Kidney (tissue), 14 donors: ENCODE results near the gene PLA2G15. TPM values are rescaled to one million over a fixed set of nuclear protein-coding genes. Genes with fewer than 3 reads are reported as not detected.

Experiments used
- DNase-seq, 5 donors: peaks; one replicate each; pipeline ENCODE4 v3.0.0-alpha.2; 2013 to 2020
- FAIRE-seq: peaks from 2 replicates; lab custom pipeline; 2012; peaks lifted over from hg19 to GRCh38; lab: Jason Lieb, UNC
- H3K27ac ChIP-seq, 2 donors: one replicate each; pipeline ENCODE4 v1.7.0; 2013; ENCODE audit warnings: low read depth in 2 of 2, low read length in 2 of 2, inconsistent platforms in 1 of 2
- H3K27me3 ChIP-seq: one replicate; pipeline ENCODE4 v1.7.1; 2013; ENCODE audit warnings: low read length, inconsistent platforms; ENCODE audit not compliant: control insufficient read depth, insufficient read depth
- H3K36me3 ChIP-seq, 3 donors: one replicate each; pipeline versions ENCODE4 v1.7.0 to v1.7.1; 2013; ENCODE audit warnings: low read length in 3 of 3, control low read depth in 1 of 3, inconsistent platforms in 1 of 3; ENCODE audit not compliant: insufficient read depth in 3 of 3, control insufficient read depth in 2 of 3
- H3K4me1 ChIP-seq, 3 donors: one replicate each; pipeline versions ENCODE4 v1.7.0 to v1.7.1; 2013; ENCODE audit warnings: low read length in 3 of 3, inconsistent platforms in 1 of 3, low read depth in 1 of 3; ENCODE audit not compliant: control insufficient read depth in 2 of 3, insufficient read depth in 2 of 3
- H3K4me3 ChIP-seq, 3 donors: one replicate each; pipeline versions ENCODE4 v1.7.0 to v1.8.1; 2013; ENCODE audit warnings: low read length in 3 of 3, control low read depth in 1 of 3, inconsistent platforms in 1 of 3
- H3K9ac ChIP-seq, 3 donors: one replicate each; pipeline versions ENCODE4 v1.7.0 to v1.7.1; 2013; ENCODE audit warnings: low read length in 3 of 3, control low read depth in 1 of 3, inconsistent platforms in 1 of 3
- H3K9me3 ChIP-seq, 3 donors: one replicate each; pipeline versions ENCODE4 v1.7.0 to v1.7.1; 2013; ENCODE audit warnings: low read length in 3 of 3, control low read depth in 1 of 3, inconsistent platforms in 1 of 3; ENCODE audit not compliant: control insufficient read depth in 2 of 3, insufficient read depth in 1 of 3
- CTCF ChIP-seq: IDR thresholded peaks from 3 replicates; pipeline ENCODE4 v1.5.1; 2012; ENCODE audit warnings: mild to moderate bottlenecking, moderate library complexity, borderline replicate concordance; ENCODE audit not compliant: insufficient read depth; ENCODE audit errors: extremely low read depth
- intact Hi-C: fragments of 100-400 bp; cut with DNase I; formaldehyde crosslinking; loops from one replicate; pipeline ENCODE4 v1.11.1; 2022
- polyA plus RNA-seq: library from polyadenylated mRNA; stranded (reverse); fragments of 350-450 nt; fragmentation: Illumina TruSeq; extraction: RNeasy Lipid Tissue Mini Kit (QIAGEN cat#74804); gene quantifications from one replicate; pipeline ENCODE4 v1.2.3, GENCODE V29; 2014; ENCODE audit warnings: low read depth, low replicate concordance; ENCODE audit not compliant: insufficient read depth
- total RNA-seq: library from RNA; stranded (reverse); fragmentation: NEBNext Ultra II Directional; extraction: Animal tissue kit (Norgen Biotek cat#: 25700); gene quantifications from one replicate; pipeline ENCODE4 v1.2.1, GENCODE V29; 2021
- donor health status: control.
- donor health status: control.
- donor health status: control.
- donor health status: control.
- donor health status: control.
- donor health status: DM: yes; HTN: yes; CAD: no.
- donor health status: Normal renal cell carcinoma (clear cell type).

PLA2G15 gene
- total and polyA plus RNA-seq, 2 donors from 2014 or later = 35.1 to 44.4 TPM

DNA sequence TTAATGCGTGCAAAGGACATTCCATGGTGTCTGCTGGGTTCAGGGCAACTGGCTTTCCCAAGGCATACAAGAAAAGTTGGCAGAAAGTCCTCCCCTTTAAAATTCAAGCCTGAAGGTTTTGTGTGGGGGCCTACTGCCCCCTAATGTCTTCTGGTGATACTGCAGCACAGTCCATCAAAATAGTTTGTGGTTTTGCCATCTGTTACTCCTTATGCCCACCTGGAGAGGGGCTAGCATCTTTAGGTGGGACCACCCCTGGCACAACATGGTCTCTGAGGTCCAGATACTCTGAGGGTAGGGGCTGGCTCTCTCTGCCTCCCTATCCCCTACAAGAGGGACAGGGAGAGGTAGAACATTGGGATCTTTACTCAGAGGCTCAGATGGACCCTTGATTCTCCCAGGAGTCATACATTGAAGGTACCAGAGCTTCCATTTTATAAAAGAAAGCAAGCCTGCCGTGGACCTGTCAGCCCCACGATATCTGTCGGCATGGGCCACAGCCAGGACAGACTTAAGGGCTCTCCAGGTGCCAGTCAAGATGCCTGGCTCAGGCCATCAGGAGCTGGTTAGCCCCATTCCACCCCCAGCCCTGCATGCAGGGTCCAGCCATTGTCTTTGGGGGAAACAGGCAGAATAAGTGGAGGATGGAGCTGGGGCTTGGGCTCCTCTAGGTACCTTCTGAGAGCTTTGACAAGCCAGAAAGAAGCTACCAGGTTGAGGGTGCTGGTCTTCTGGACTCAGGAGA is 15.6 kb upstream of the PLA2G15 start:
- Histone ChIP-seq H3K4me1 (peaks cover 4 to 23% (median 19%) of the 10 kb centered on the region in 3 donors), H3K36me3 (peaks cover 3 to 31% (median 19%) of the 10 kb centered on the region in 3 donors), H3K4me3 (no peak overlapping the region), H3K9ac (no peak overlapping the region), H3K27me3 (no peaks in the 10 kb centered on the region), H3K27ac (no peak overlapping the region), H3K9me3 (no peaks in the 10 kb centered on the region)
- FAIRE-seq (no peak), DNase-seq (peak; percentile 51 to 83 (median 67))
- peak; percentile 73 for TF ChIP-seq CTCF
- intact Hi-C loops = no loop called here

DNA sequence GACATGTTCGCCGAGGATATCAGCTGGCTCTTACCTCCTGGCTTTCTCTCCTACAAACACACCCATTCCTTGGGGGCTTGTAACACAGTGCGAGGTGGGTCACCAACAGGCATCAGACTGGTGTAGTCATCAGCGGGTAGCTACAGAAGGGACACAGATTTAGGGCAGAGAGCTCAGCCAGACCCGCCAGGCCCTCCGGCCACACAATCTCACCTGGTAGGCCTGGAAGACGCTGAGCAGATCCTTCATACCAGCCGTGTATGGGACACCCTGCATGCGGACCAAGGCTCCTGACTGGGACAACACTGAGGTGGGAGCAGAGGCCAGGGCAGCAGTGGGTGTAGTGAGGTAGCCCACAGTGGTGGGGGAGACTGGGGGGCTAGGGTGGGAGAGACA is 15.0 kb upstream of the PLA2G15 start:
- no peak for TF ChIP-seq CTCF
- peaks cover 6 to 23% (median 19%) of the 10 kb centered on the region in 3 donors for H3K4me1 ChIP-seq
- no peak for FAIRE-seq

DNA sequence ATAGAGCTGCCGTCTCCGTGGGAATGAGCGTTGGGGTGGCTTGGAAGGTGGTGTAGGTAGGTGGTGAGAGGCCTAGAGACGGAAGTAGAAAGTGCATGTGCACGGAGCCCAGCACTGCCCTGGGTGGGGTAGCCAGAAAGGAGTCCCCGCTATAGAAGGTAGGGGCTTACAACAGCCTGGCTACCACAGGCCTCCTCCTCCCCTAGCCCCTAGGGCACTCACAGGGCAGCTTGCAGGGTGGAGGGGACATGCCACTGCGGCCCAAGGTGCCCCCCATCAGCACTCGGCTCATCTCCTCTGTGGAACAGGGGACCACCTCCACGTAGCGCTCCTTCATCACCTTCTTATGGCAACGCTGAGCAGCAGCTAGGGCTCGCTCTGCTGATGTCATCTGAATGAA is 14.2 kb upstream of the PLA2G15 start:
- FAIRE-seq (no peak), DNase-seq (peak in 1 of 5 donors; percentile 69)
- H3K27ac ChIP-seq = no peak overlapping the region
- H3K4me1 ChIP-seq = peaks cover 6 to 23% (median 19%) of the 10 kb centered on the region in 3 donors
- intact Hi-C loops = no loop called here
- TF ChIP-seq CTCF = no peak
- peaks cover 3 to 31% (median 19%) of the 10 kb centered on the region in 3 donors for H3K36me3 ChIP-seq
- H3K4me3 ChIP-seq = no peak overlapping the region
- no peaks in the 10 kb centered on the region for H3K9me3 ChIP-seq
- no peak overlapping the region for H3K9ac ChIP-seq
- H3K27me3 ChIP-seq = no peaks in the 10 kb centered on the region

More for the DNA sequence above, 15.0 kb upstream of the PLA2G15 start:
- Histone ChIP-seq H3K4me3 (no peak overlapping the region), H3K27ac (no peak overlapping the region), H3K9me3 (no peaks in the 10 kb centered on the region), H3K9ac (no peak overlapping the region), H3K27me3 (no peaks in the 10 kb centered on the region), H3K36me3 (peaks cover 3 to 31% (median 19%) of the 10 kb centered on the region in 3 donors)
- intact Hi-C loops = no loop called here
- peak in 1 of 5 donors; percentile 39 for DNase-seq
